HG03442 (cell line): ENCODE results near the gene CPOX.
"Not testable (repeated sequence)": the region's sequence is repeated elsewhere in the genome, so short reads cannot be mapped to it uniquely, and the experiment has no call there.

Experiments
- ATAC-seq: cut with Tn5 transposase; IDR thresholded peaks from one replicate; pipeline ENCODE4 v1.9.1; 2021; ENCODE audit warnings: mild to moderate bottlenecking, moderate library complexity; ENCODE audit not compliant: unreplicated experiment

Gene CPOX

DNA sequence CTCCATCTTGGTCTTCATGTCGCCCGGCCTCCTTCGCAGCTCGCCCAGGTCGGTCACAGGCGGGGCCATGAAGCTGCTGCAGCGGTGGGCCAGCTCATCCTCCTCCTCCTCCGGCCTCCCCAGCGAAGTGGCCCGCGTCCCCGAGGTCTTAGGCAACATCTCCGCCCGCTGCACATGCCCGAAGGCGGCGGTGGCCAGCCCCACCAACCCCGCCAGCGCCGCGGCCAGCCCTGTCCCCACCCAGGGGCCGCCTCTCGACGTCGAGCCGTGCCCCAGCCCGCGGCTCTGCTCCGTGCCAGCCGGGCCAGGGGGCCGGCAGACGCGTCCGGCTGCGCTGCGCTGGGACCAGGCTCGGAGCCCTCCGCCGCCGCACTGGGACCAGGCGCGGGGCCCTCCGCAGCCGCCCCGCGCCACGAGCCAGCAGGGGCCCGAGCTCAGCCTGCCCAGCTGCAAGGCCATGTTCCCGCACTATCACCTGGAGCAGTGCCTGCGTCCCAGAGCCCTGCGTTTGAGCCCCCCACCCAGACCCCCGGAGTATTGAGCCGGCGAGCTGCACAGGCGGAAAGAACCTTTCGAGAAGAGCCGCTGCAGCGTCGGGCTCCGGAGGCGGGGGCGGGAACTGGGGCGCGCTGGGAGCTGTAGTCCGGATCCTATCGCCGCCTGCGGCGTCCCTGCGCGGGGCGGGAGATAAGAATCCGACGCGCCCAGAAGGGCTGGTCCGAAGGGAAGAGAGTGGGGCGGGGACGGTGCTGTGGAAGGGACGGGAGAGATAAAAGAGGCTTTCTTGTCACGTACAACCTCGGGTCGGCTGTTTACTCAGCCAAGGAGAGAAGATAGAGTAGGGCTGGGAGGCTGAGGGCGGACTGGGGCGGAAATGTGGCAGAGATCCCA is at the start of gene CPOX:
Gene CPOX (minus strand): TSS at position 566 of the 891 bp plus-strand sequence. CDS start 107 bp downstream, at position 459.
- peak; percentile 94 for ATAC-seq

DNA sequence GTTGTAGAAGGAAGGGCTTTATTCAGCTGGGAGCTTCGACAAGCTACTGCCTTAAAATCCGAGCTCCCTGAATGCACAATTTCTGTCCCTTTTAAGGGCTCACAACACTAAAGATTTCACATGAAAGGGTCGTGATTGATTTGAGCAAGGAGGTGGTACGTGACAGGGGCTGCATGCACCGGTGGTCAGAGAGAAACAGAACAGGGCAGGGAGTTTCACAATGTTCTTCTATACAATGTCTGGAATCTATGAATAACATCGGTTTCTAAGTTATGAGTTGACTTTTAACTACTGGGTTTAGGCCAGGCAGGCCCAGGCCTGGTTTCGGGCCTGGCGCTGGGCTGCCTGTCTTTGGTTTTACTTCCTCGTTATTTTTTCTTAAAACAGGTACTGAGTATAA is 49.4 kb upstream of the CPOX start:
- not testable (repeated sequence) for ATAC-seq

DNA sequence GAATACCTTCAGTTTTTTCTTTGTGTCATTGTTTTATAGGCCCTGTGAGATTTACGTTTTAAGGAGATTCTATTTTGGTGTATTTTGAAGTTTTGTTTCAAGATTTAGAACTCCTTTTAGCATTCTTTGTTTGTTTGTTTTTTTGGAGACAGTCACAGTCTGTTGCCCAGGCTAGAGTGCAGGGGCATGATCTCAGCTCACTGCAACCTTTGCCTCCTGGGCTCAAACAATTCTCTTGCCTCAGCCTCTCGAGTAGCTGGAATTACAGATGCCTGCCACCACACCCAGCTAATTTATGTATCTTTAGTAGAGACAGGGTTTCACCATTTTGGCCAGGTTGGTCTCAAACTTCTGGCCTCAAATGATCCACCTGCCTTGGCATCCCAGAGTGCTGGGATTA is 48.3 kb upstream of the CPOX start:
- ATAC-seq = not testable (repeated sequence)

DNA sequence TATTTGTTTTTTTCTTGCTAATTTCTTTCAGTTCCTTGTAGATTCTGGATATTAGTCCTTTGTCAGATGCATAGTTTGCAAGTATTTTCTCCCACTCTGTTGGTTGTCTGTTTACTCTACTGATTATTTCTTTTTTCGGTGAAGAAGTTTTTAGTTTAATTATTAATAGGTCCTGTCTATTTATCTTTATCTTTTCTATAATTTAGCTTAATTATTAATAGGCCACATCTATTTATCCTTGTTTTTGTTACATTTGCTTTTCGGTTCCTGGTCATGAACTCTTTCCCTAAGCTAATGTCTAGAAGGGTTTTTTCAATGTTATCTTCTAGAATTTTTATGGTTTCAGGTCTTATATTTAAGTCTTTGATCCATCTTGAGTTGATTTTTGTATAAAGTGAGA is 45.1 kb upstream of the CPOX start:
- ATAC-seq = not testable (repeated sequence)

DNA sequence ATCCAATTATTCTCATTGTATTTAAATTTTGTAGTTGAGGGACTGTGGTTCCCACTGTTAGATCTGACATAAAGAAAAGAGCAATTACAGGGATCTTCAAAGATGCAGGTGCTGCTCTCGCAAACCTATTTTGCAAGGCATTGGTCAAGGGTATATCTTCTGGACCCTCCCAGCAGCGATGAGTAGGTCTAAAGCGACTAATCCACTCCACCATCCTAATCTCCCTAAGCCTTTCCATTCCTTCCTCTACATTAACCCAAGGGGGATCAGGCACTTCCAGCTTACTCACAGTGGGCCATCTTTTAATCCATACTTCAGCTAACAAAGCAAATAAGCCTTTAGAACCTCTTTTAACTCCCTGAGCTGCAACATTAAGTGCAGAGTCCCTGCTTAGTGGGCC is 37.0 kb upstream of the CPOX start:
- no peak for ATAC-seq

DNA sequence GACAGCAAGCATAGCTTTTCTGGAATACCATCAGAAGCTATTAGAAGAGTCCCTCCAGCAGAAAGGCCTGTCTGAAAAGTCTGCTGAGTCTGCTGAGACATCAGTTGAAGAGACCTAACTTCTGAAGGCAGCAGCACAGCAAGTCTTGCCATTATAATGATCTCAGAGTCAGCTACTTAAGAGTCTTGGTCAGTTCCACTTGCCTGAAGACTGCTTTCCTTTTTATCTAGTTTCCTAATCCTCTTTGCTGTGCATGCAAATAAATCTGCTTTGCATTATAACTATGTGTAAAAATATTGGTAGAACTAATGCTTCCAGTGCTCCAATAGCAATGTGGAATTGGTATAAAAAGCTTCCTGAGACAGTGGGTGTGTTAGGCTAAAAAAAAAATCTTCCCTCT is 34.9 kb upstream of the CPOX start:
- no peak for ATAC-seq

DNA sequence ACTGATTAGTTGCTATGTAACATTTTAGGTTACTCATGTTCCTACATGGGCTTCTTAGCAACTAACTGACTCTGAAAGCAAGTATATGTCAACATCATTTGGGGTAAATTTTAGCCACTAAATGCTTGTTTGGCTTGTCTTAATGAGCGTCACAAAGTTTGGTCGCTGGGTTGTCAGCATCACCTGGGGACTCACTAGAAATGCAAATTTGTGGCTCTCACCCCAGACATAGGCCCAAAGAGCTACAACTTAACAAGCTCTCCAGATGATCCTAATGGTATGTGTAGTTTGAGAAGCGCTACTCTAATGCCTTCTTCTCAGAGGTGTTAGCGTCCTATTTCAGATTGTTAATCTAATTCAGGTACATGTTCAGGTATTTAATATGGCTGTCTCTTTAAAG is 32.7 kb upstream of the CPOX start:
- ATAC-seq = no peak

DNA sequence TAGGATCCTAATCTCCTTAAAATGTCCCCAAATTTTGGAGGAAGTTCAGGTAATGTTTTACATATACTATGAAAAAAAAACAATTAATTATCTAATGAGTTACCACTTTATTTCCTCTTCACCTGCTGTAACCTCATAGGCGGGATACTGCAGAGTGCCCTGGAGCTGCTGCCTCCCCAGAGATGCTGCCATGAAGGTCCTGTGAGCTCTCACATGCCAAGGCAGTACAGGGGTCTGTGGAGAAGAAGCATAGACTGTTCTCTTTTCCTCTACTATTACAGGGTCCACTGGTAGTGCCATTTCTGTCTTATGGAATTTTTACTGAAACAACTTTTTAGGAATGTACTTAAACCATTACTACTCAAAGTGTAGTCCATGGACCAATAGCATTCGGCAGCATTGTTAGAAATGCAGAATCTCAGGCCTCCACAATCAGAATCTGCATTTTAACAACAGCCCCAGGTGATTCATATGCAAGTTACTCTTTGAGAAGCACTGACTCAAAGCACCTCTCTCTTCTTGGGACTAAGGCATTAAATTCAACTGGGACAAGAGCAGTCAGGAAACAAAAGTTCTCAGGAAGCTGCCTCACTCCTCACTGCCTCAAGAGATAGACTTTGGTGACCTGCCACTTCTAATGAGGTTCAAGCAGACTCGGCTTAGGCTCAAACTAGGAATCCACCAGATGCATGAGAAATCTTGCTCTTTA is 30.3 kb upstream of the CPOX start:
- ATAC-seq = no peak

DNA sequence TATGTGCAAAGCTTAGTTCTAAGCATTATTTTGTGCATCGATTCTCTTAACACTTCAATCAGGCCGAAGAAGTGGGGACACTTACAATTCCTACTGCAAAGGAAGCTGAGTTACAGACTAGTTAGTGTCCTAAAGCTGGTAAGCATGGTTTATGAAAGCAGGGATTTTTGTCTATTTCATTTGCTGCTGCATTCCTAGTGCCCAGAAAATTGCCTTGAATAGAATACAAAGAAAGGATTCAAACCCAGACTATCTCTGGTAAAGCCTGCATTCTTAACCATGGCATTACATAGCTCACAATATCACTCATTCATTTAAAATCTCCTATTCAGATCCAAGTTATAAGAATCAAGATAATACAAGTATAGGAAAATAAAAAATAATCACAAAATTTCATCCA is 24.4 kb upstream of the CPOX start:
- no peak for ATAC-seq

DNA sequence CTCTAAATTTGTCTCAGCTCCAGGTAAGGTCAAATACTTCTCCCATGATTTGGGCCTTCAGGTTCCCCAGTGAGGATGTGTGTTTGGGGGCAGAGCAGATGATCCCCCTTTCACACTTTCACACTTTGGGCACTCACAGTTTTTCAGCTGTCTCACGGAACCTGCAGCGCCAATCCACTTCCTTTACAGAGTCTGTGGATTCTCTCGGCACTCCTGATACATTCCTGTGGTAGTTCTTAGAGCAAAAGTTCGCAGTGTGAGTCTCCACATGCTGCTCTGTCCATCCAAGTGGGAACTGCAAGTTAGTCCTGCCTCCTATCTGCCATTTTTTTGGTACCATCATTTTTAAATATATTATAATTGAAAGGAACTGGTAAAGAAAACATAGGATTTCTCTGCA is 20.2 kb upstream of the CPOX start:
- no peak for ATAC-seq

DNA sequence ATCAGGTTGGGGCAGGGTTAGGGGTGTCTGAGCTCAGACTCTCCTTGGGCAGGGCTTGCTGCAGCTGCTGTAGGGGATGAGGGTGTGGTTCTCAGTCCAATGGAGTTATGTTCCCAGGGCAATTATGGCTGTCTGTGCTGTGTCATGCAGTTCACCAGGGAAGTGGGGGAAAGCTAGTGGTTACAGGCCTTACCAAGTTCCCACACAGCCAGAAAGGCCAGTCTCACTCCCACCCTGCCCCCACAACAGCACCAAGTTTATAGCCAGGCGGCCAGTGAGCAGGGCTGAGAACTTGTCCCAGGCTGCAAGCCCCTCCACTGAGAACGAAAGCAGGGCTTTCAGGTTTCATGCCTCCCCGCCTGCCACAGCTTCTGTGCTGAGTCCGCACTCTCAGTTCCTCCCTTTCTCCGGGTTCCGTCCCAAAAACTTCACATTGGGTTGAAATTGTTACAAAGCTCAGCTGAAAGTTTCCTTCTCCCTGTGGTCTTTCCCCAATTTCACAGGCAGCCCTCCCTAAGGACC is 19.6 kb upstream of the CPOX start:
- peak; percentile 82 for ATAC-seq

DNA sequence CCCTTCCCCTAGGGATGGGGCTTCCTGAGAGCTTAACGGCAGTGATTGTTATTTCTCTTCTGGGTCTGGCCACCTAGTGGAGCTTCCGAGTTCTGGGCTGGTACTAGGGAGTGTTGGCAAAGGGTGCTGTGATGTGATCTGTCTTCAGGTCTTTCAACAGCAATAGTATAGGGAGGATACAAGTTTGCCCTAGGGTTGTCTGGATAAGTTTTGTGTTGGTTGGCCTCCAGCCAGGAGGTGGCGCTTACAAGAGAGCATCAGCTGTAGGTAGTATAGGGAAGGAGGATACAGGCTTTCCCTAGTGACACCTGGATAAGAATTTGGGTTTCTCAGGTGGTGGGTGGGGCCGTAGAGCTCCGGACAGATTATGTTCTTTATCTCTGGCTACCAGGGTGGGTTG is 19.2 kb upstream of the CPOX start:
- peak; percentile 49 for ATAC-seq

DNA sequence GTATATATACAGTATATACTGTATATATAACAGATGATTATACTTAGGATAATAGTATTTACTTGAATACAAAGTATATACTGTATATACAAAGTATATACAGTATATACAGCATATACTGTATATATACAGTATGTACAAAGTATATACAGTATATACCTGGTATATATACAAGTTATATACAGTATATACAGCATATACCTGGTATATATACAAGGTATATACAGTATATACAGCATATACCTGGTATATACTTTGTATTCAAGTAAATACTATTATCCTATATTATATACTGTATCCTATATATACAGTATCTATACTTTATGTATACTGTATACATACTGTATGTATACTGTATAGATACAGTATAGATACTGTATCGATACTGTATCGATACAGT is 14.6 kb upstream of the CPOX start:
- no peak for ATAC-seq

DNA sequence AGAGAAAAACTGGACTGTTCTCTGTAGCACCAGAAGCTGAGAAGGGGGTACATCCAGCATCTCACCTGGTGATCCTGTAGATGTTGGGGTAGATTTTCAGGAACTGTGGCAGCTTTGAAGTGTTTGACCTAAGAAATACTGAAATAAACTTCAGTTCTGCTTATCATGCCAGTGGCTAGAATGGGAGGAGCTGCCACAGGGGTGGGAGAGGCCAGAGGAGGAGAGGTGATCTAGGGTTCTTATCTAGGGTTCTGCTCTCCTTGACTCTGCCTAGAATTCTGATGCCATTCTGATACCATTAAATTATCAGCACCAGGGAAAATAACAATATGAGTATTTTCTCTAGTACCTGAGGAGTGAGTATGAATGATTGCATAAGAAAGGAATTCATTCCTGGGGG is 10.2 kb upstream of the CPOX start:
- ATAC-seq = no peak

DNA sequence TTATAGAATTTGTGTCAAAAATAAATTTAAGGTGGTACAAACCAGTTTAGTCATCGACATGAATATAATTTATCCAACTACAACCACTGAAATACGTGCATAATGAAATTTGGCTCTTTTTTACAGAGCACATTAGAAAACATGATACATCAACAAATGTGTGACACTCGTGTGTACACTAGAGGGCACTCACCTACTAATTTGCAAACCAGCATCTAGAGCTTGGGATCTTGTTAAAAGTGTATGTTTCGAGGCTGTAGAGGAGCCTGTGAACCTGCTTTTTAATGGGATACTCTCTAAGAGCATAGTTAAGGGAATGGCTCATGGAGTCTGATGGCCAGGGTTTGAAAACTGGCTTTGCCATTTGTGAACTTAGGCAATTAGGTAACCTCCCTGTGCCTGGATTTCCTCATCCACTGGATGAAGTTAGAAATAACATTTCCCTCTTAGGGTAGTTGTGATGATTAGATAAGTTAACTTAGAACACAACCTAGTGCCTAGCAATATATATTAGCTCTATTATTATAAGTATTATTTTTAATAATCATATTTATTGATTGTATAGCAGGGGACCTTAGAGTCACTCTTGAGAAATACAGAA is 8.8 kb upstream of the CPOX start:
- peak; percentile 79 for ATAC-seq

DNA sequence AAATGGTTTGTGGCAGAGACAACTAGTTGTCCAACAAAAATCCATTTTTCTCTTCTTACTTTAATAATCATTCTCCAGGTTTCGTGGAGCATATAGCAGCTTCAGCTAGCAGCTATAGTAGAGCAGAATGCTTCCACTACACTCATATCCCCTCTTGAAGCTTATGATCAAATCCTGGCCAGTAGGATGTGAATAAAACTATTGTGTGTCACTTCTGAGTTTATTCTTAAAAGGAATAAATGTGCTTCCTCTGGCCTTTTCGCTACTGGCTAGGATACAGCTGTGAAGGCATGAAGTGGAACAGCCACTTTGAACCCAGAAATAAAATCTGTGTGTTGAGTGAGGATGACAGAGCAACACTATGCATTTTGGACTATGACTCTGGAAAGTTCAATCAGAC is 7.8 kb upstream of the CPOX start:
- ATAC-seq = no peak

DNA sequence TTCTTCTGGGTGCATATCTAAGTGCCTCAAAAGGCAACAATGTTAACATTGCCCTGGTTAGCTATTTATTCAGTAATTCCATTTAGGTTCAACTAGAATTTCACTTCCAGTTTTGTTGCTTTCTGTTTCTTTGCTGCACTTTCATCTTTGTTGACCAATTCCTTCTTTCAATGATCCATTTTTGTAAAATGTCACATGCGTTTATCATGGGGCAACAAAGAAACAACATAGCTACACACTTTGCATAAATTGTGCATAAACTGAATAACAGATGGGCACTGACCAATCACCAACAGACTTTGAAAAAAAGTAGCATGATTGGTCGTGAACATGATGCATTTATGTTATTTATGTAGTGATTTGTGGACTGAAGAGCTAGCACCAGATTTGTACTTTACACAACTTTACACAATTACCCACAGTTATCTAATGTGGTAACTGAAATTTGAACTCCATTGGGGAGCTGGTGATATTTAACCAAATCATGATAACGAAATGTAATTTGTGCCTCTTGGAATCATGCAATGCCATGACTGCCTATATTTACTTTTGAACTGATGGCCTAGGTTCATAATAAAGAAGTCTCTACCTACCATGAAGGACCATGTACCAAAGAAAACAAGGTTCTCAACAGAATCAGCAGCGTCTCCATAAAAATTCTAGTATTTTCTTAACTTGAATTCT is 7.1 kb upstream of the CPOX start:
- ATAC-seq = peak; percentile 39

DNA sequence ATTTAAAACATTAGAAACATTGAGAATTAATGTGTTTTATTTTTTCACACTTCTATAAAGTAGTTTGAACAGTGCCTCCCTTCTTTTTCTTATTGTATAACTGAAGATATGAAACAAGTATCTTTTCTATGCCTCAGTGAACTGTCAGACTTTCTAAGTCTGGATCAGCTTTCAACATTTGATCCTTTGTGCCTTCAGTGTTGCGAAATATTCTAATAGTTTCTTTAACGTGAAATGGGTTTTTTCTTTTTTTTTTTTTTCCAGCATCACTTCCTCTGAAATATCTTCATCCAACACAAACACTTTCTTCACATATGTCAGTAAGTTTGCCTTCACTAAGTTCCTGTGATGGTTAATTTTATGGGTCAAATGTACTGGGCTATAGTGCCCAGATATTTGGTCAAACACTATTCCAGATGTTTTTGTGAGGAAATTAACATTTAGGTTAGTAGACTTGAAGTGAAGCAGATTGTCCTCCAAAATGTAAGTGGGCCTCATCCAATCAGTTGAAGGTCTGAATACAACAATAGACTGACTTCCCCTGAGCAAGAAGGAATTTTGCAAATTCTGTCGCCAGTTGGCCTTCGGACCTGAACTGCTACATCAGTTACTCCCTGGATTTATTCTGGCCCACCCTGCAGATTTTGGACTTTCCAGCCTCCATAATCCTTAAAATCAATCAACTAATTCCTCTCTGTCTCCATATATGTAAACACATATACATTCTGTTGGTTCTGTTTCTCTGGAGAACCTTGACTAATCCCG is 6.4 kb upstream of the CPOX start:
- ATAC-seq = no peak

DNA sequence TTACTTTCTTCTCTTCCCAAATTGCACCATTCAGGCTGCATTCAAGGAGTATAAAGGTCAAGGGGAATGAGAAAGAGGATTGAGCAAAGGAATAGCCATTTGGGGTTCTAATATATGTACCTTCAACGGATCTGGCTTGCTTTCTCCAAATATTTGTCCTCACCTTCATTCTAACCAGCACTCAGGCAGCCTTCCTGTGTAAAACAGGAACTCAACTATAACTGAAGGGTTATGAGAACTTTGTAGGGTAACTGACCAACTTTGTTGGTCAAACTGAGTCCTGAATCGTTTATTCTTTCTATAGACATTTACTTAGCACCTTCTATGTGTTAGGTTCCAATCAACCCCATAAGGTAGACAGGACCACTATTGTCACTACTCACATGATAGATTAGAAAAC is 5.1 kb upstream of the CPOX start:
- no peak for ATAC-seq
